ENCODE measurements around the gene PLEKHA3.

GRCh38 chr2:178450774-178451525, 29.3 kb upstream of the PLEKHA3 start, which contains the start of the genes PJVK and PRKRA:
- TF ChIP-seq CTCF (IDR thresholded peaks at IDR 0.05) (peak; percentile 5 to 27 (median 24)), POLR2A (IDR thresholded peaks at IDR 0.05) (peak; percentile 91 to 98)

All from uterus (tissue), 2 donors.